ENCODE results near the gene NOXO1. TPM values are rescaled to one million over a fixed set of nuclear protein-coding genes. Genes with fewer than 3 reads are reported as not detected.

The NOXO1 gene
- total and polyA plus RNA-seq, 12 donors, result 0.28 to 3.3 (median 0.53) TPM; not detected in 7

DNA sequence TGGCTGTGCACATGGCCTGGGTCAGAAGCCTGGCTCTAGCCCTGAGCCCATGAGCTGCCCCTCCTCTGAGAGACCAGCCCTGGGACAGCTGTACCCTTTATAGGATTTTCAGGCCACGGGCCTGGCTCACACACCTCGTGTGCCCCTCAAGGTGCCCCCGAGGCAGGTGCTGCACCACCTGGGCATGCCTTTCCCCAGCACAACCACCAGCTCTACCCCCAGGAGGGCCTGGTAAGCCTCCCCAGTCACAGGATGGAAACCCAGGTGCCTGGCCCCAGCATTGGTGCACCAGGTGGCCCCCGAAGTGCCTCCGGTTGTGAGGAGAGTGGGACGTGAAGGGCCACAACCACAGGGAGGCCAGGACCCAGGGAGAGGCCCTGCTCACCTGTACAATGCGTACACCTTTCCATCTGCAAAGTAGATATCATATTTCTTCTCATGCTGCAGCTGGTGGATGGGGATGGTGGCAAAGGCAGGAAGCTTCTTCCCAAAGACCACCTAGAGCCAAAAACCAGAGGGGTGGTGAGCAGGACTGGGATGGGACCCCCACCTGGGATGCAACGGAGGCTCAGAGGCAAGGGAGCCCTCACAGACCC is 22.1 kb upstream of the NOXO1 start:
- peaks cover 10 to 37% of the 10 kb centered on the region in 2 donors for H3K4me1 ChIP-seq (replicated peaks in 1 of 2)
- WGBS, 4 donors, result 63 to 81% (median 69%) methylated on average over 2 to 8 of the region's 8 CpGs
- peaks cover 0 to 52% of the 10 kb centered on the region in 2 donors for H3K36me3 ChIP-seq (replicated peaks in 1 of 2)

DNA sequence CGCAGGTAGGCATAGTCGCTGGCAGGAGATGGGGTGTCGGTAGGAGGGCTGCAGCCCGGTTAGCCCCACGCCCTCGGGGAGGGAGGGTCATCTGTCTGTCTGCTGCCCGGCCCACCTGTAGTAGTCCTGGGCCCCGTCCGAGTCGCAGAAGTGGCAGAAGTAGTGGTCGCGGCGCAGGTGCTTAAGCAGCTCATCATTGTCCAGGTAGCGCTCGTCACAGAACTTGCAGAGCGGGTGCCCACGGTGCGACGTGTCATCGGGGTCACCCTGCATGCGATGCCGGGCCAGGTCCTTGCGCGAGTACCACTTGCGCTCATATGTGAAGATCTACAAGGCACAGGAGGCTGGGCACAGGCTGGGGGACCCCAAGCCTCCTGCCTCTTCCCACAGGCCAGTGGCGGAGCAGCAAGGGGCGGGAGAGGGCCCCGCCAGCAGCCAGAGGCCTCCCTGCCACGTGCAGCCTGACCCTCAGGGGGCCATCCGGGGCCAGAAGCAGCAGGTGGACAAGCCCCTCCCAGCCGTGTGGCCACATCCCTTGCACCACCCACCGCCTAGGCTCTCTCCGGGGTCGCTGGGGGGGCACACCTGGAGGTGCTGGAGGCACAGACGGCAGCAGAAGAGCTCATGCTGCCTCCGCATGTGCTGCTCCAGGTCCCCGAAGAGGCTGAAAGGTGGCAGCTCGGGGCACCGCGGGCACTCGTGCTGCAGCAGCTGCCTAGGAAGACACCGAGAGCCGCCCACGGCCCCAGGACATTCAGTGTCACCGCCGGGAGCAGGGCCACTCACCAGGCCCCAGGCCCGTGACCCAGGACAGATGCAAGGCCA is 21.3 kb upstream of the NOXO1 start:
- 89 to 92% (median 91%) methylated on average over 25 to 47 of the region's 47 CpGs for WGBS, 4 donors
- H3K27me3 ChIP-seq, result no peaks in the 10 kb centered on the region
- H3K9me3 ChIP-seq (replicated peaks in 1 of 3), result no peaks in the 10 kb centered on the region
- H3K4me1 ChIP-seq (replicated peaks in 1 of 2), result peaks cover 2 to 37% of the 10 kb centered on the region in 2 donors
- no peak for DNase-seq
- H3K27ac ChIP-seq, result no peak overlapping the region
- H3K4me3 ChIP-seq, result no peak overlapping the region
- TF ChIP-seq POLR2A (IDR thresholded peaks at IDR 0.05), result no peak
- TF ChIP-seq, protein P1, sequence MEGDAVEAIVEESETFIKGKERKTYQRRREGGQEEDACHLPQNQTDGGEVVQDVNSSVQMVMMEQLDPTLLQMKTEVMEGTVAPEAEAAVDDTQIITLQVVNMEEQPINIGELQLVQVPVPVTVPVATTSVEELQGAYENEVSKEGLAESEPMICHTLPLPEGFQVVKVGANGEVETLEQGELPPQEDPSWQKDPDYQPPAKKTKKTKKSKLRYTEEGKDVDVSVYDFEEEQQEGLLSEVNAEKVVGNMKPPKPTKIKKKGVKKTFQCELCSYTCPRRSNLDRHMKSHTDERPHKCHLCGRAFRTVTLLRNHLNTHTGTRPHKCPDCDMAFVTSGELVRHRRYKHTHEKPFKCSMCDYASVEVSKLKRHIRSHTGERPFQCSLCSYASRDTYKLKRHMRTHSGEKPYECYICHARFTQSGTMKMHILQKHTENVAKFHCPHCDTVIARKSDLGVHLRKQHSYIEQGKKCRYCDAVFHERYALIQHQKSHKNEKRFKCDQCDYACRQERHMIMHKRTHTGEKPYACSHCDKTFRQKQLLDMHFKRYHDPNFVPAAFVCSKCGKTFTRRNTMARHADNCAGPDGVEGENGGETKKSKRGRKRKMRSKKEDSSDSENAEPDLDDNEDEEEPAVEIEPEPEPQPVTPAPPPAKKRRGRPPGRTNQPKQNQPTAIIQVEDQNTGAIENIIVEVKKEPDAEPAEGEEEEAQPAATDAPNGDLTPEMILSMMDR (IDR thresholded peaks at IDR 0.05), result no peak
- intact Hi-C loops (cut with DNase I), result no loop called here
- H3K36me3 ChIP-seq (replicated peaks in 1 of 2), result peaks cover 0 to 57% of the 10 kb centered on the region in 2 donors

More for the DNA sequence above, 22.1 kb upstream of the NOXO1 start:
- intact Hi-C loops (cut with DNase I), result no loop called here
- TF ChIP-seq, protein P1 (IDR thresholded peaks at IDR 0.05), result no peak
- TF ChIP-seq POLR2A (IDR thresholded peaks at IDR 0.05), result no peak
- Histone ChIP-seq H3K4me3 (no peak overlapping the region), H3K27me3 (no peaks in the 10 kb centered on the region), H3K27ac (peak overlapping the region in 2 of 5 donors; percentile 22 to 49), H3K9me3 (replicated peaks in 1 of 3) (no peaks in the 10 kb centered on the region)
- no peak for DNase-seq

DNA sequence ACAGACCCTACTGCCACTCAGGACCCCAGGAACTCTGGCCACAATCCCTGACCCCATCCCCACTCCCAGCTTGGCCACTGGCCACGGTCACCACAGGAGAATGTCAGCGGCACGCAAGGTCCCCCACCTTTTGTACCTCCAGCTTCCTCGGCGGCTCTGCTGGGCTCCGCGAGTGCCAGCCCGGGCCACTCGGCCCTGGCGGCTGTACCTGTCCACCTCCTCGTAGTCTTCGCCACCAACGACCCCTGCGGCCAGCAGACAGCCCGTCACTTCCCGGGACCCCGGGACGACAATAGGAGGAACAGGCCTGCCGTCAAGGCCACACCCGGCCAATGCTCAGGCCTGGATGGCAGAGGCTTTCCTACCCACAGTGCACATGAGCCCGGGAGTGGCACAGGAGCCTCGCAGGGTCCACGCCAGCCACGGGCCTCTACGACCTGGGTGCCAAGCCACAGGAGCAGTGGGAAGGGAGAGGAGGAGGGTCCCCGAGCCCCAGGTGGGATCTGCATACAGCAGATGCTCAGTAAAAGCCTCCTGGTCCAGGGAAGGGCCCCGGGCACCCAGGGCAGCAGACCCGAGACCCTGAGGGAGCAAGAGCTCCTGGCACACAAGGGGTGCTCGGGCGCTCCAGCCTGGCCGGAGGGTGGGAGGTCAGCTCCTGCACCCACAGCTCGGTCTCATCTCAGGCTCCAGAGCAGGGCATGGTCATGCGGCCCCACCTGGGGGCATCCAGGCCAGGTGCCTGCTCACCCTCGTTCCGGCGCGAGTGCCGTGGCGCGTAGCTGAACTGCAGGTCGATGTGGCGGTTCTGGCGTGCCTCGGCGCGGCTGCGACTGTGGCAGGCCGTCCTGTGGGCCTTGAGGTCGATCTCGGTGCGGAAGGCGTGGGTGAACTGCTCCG is 20.4 kb upstream of the NOXO1 start:
- TF ChIP-seq, protein P1 (IDR thresholded peaks at IDR 0.05), result no peak
- DNase-seq, result no peak
- peaks cover 0 to 41% of the 10 kb centered on the region in 2 donors for H3K4me1 ChIP-seq (replicated peaks in 1 of 2)
- intact Hi-C loops (cut with DNase I), result no loop called here
- peaks cover 0 to 57% of the 10 kb centered on the region in 2 donors for H3K36me3 ChIP-seq (replicated peaks in 1 of 2)
- no peak overlapping the region for H3K4me3 ChIP-seq
- H3K27ac ChIP-seq, result no peak overlapping the region
- WGBS, 4 donors, result 93 to 97% (median 96%) methylated on average over 33 to 53 of the region's 53 CpGs
- no peaks in the 10 kb centered on the region for H3K27me3 ChIP-seq
- no peaks in the 10 kb centered on the region for H3K9me3 ChIP-seq (replicated peaks in 1 of 3)

DNA sequence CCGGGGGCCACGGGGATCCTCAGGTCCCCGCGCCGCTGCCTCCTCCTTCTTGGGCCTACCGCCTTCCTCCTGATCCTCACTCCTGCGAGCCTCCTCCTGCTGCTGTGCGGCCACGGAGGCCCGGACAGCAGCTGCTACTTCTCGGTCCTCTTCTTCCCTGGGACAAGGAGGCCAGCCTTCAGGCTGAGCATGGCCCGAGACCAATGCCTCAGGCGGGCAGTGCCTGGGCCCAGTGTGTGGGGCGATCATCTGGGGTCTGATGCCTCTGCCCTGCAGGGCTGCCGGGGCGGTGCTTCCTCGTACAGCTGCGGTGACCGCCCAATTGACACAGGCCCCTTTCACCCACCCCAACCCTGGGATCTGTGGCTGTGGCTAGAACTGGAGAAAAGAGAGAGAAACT is 19.8 kb upstream of the NOXO1 start:
- Histone ChIP-seq H3K4me1 (replicated peaks in 1 of 2) (peaks cover 0 to 43% of the 10 kb centered on the region in 2 donors), H3K4me3 (no peak overlapping the region), H3K36me3 (replicated peaks in 1 of 2) (peaks cover 0 to 57% of the 10 kb centered on the region in 2 donors), H3K9me3 (replicated peaks in 1 of 3) (no peaks in the 10 kb centered on the region), H3K27me3 (no peaks in the 10 kb centered on the region), H3K27ac (no peak overlapping the region)
- TF ChIP-seq POLR2A (IDR thresholded peaks at IDR 0.05), result no peak
- TF ChIP-seq, protein P1 (IDR thresholded peaks at IDR 0.05), result no peak
- no peak for DNase-seq
- intact Hi-C loops (cut with DNase I), result no loop called here
- WGBS, 4 donors, result 92 to 95% (median 95%) methylated on average over 7 to 19 of the region's 19 CpGs

Data from adrenal gland (tissue), 12 donors.